Measurements from ENCODE around the gene MRPL54. TPM values are rescaled to one million over a fixed set of nuclear protein-coding genes. Genes with fewer than 3 reads are reported as not detected.

MRPL54 gene
- total and polyA plus RNA-seq, 5 donors from 2014 or later, result 98.0 to 208 (median 157) TPM

DNA sequence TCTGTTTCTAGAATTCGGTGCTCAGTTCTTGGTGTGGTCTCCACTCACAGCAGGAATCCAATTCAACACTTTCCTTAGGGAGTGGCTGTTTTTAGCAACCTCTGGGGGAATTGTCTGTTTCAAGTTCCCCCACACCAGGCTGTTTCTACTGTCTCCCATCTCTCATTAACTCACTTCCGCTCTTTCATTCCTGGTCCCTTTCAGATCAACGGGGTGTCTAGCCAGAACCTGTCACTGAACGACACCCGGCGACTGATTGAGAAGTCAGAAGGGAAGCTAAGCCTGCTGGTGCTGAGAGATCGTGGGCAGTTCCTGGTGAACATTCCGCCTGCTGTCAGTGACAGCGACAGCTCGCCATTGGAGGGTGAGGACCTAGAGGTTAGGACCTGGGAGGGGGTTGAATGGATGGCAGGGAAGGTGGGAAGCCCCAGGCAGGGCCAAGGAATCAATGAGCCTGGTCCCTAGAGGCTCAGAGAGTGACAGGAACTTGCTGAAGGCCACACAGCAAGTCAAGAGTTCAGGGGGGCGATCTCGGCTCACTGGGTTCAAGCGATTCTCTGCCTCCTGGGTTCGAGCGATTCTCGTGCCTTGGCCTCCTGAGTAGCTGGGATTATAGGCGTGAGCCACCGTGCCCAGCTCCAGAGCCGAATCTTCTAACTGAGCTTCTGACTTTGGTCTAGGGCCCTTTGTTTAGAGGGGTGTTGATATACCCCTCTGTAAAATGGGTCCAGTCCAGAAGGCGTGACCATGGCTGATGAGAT, 28.8 kb upstream of the MRPL54 start:
- no peaks in the 10 kb centered on the region for H3K27me3 Mint-ChIP-seq
- peaks cover 7% of the 10 kb centered on the region for H3K4me1 ChIP-seq (ENCODE audit: control insufficient read depth, insufficient read depth, low read length, poor library complexity, severe bottlenecking)
- ATAC-seq (ENCODE audit: low read depth in 2 of 2), result no peak
- H3K4me3 Mint-ChIP-seq, result peak overlapping the region in 2 of 4 donors; percentile 35 to 63
- peak overlapping the region in 1 of 3 donors; percentile 73 for H3K27ac Mint-ChIP-seq
- H3K27me3 ChIP-seq (ENCODE audit: control insufficient read depth, insufficient read depth, low read length), result no peaks in the 10 kb centered on the region
- DNase-seq, result no peak
- H3K9me3 Mint-ChIP-seq, result peaks cover 0 to 2% (median 0%) of the 10 kb centered on the region in 7 donors
- H3K36me3 Mint-ChIP-seq, result peaks cover 43% of the 10 kb centered on the region
- H3K4me3 ChIP-seq (ENCODE audit: low read depth, low read length), result no peak overlapping the region
- H3K9me3 ChIP-seq (ENCODE audit: control insufficient read depth in 2 of 2, low read length in 2 of 2), result no peaks in the 10 kb centered on the region
- H3K36me3 ChIP-seq (ENCODE audit: control insufficient read depth, insufficient read depth, low read length), result peaks cover 20% of the 10 kb centered on the region
- peaks cover 0 to 21% (median 12%) of the 10 kb centered on the region in 4 donors for H3K4me1 Mint-ChIP-seq
- no peak overlapping the region for H3K27ac ChIP-seq (ENCODE audit: insufficient read depth, low read length, poor library complexity, severe bottlenecking)

DNA sequence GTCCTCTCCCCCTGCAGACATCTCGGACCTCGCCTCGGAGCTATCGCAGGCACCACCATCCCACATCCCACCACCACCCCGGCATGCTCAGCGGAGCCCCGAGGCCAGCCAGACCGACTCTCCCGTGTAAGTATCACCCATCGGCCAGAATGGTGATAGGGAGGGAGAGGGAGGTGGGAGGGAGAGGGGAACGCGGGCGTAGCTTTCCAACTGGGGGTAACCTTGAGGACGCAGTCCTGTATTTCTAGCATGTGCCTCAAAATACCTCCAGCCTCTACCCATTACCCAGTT, 28.2 kb upstream of the MRPL54 start:
- peaks cover 40% of the 10 kb centered on the region for H3K36me3 Mint-ChIP-seq
- peaks cover 2 to 26% (median 15%) of the 10 kb centered on the region in 4 donors for H3K4me1 Mint-ChIP-seq
- peak overlapping the region in 1 of 4 donors; percentile 35 for H3K4me3 Mint-ChIP-seq
- no peak overlapping the region for H3K27ac Mint-ChIP-seq
- DNase-seq (no peak), ATAC-seq (ENCODE audit: low read depth in 2 of 2) (no peak)
- peaks cover 12% of the 10 kb centered on the region for H3K4me1 ChIP-seq (ENCODE audit: control insufficient read depth, insufficient read depth, low read length, poor library complexity, severe bottlenecking)
- H3K27me3 ChIP-seq (ENCODE audit: control insufficient read depth, insufficient read depth, low read length), result no peaks in the 10 kb centered on the region
- H3K9me3 ChIP-seq (ENCODE audit: control insufficient read depth in 2 of 2, low read length in 2 of 2), result no peaks in the 10 kb centered on the region
- no peak overlapping the region for H3K4me3 ChIP-seq (ENCODE audit: low read depth, low read length)
- peaks cover 20% of the 10 kb centered on the region for H3K36me3 ChIP-seq (ENCODE audit: control insufficient read depth, insufficient read depth, low read length)
- no peak overlapping the region for H3K27ac ChIP-seq (ENCODE audit: insufficient read depth, low read length, poor library complexity, severe bottlenecking)
- no peaks in the 10 kb centered on the region for H3K27me3 Mint-ChIP-seq
- H3K9me3 Mint-ChIP-seq, result peaks cover 0 to 2% (median 0%) of the 10 kb centered on the region in 7 donors

DNA sequence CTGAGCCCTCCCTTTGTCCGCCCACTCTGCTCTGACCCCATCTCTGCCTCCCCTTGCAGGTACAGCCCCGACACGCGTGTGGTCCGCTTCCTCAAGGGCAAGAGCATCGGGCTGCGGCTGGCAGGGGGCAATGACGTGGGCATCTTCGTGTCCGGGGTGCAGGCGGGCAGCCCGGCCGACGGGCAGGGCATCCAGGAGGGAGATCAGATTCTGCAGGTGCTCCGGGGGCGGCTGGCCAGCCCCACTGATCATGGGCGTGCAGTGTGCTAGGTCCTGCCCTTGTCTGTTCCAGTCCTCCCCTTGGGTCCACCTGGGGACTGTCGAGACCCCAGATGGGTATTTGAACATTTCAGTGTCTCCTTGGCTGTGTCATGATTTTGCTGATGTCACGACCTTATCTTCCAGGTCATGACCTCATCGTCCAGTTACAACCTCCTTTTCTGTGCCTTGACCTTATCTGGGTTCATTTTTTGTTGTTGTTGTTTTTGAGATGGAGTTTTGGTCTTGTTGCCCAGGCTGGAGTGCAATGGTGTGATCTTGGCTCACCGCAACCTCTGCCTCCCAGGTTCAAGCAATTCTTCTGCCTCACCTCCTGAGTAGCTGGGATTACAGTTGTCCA, 26.3 kb upstream of the MRPL54 start:
- peaks cover 7 to 34% (median 20%) of the 10 kb centered on the region in 4 donors for H3K4me1 Mint-ChIP-seq
- ATAC-seq (ENCODE audit: low read depth in 2 of 2) (no peak), DNase-seq (no peak)
- no peaks in the 10 kb centered on the region for H3K27me3 Mint-ChIP-seq
- no peaks in the 10 kb centered on the region for H3K9me3 ChIP-seq (ENCODE audit: control insufficient read depth in 2 of 2, low read length in 2 of 2)
- H3K4me1 ChIP-seq (ENCODE audit: control insufficient read depth, insufficient read depth, low read length, poor library complexity, severe bottlenecking), result peaks cover 24% of the 10 kb centered on the region
- no peak overlapping the region for H3K4me3 Mint-ChIP-seq
- H3K36me3 Mint-ChIP-seq, result peaks cover 43% of the 10 kb centered on the region
- H3K27ac ChIP-seq (ENCODE audit: insufficient read depth, low read length, poor library complexity, severe bottlenecking), result no peak overlapping the region
- H3K4me3 ChIP-seq (ENCODE audit: low read depth, low read length), result no peak overlapping the region
- H3K27me3 ChIP-seq (ENCODE audit: control insufficient read depth, insufficient read depth, low read length), result no peaks in the 10 kb centered on the region
- peaks cover 20% of the 10 kb centered on the region for H3K36me3 ChIP-seq (ENCODE audit: control insufficient read depth, insufficient read depth, low read length)
- peak overlapping the region in 2 of 3 donors; percentile 78 to 80 for H3K27ac Mint-ChIP-seq
- peaks cover 0 to 2% (median 0%) of the 10 kb centered on the region in 7 donors for H3K9me3 Mint-ChIP-seq

DNA sequence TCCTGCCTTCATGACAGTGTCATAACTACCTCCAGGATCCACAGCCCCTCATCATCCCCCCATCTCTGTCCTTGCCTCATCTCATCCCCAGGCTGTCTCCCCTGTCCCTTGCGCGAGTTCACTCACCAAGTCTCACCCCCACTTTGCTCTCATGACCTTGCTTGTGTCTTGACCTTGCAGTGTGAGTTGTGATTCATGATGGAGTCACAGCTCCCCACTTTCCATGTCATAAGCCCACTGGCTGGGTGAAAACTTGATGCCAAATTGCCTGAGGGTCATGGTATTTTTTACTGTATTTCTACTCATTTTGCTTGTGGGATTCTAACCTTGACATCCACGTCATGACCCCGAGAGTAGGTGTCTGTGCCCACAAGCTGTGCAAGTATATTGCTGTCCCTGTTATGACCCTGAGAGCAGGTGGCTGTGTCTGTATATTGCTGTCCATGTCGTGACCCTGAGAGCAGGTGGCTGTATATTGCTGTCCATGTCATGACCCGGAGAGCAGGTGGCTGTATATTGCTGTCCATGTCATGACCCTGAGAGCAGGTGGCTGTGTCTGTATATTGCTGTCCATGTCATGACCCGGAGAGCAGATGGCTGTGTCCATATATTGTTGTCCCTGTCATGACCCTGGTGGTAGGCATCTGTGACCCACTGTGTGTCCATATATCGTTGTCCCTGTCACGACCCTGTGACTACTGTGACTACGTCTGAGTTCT, 24.8 kb upstream of the MRPL54 start:
- H3K4me3 Mint-ChIP-seq, result peak overlapping the region in 1 of 4 donors; percentile 6
- Histone ChIP-seq H3K9me3 (ENCODE audit: control insufficient read depth in 2 of 2, low read length in 2 of 2) (no peaks in the 10 kb centered on the region), H3K4me1 (ENCODE audit: control insufficient read depth, insufficient read depth, low read length, poor library complexity, severe bottlenecking) (peaks cover 24% of the 10 kb centered on the region), H3K27ac (ENCODE audit: insufficient read depth, low read length, poor library complexity, severe bottlenecking) (no peak overlapping the region), H3K4me3 (ENCODE audit: low read depth, low read length) (no peak overlapping the region), H3K27me3 (ENCODE audit: control insufficient read depth, insufficient read depth, low read length) (no peaks in the 10 kb centered on the region), H3K36me3 (ENCODE audit: control insufficient read depth, insufficient read depth, low read length) (peaks cover 20% of the 10 kb centered on the region)
- peaks cover 7 to 34% (median 20%) of the 10 kb centered on the region in 4 donors for H3K4me1 Mint-ChIP-seq
- ATAC-seq (ENCODE audit: low read depth in 2 of 2) (no peak), DNase-seq (no peak)
- no peaks in the 10 kb centered on the region for H3K27me3 Mint-ChIP-seq
- peaks cover 0 to 2% (median 0%) of the 10 kb centered on the region in 7 donors for H3K9me3 Mint-ChIP-seq
- H3K27ac Mint-ChIP-seq, result peak overlapping the region; percentile 86 to 97 (median 88)
- peaks cover 36% of the 10 kb centered on the region for H3K36me3 Mint-ChIP-seq

DNA sequence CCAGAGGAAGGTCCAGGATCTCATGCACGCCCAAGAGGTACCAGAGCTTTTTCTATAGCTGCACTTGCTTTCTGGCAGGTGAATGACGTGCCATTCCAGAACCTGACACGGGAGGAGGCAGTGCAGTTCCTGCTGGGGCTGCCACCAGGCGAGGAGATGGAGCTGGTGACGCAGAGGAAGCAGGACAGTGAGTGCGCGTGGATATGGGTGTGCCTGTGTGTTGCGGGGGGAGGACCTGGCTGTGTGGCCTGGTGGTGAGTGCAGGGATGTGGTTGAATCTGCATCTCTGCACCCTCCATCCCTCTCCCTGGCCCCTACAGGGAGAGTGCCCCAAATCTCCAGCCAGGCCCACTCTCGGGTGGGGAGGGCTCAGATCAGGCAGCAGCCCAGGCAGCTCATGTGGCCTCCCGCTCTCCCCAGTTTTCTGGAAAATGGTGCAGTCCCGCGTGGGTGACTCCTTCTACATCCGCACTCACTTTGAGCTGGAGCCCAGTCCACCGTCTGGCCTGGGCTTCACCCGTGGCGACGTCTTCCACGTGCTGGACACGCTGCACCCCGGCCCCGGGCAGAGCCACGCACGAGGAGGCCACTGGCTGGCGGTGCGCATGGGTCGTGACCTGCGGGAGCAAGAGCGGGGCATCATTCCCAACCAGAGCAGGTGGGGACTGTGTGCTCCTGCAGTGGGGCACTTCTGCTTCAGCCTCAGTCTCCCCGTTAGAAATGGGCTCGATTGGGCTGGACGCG, 23.8 kb upstream of the MRPL54 start:
- Mint-ChIP-seq H3K27me3 (no peaks in the 10 kb centered on the region), H3K4me3 (peak overlapping the region; percentile 71 to 87 (median 74)), H3K27ac (peak overlapping the region; percentile 96 to 99 (median 97)), H3K36me3 (peaks cover 32% of the 10 kb centered on the region), H3K4me1 (peaks cover 7 to 34% (median 20%) of the 10 kb centered on the region in 4 donors), H3K9me3 (peaks cover 0 to 2% (median 0%) of the 10 kb centered on the region in 7 donors)
- ATAC-seq (ENCODE audit: low read depth in 2 of 2) (no peak), DNase-seq (peak in 1 of 3 donors; percentile 33)
- H3K36me3 ChIP-seq (ENCODE audit: control insufficient read depth, insufficient read depth, low read length), result peaks cover 20% of the 10 kb centered on the region
- H3K4me3 ChIP-seq (ENCODE audit: low read depth, low read length), result no peak overlapping the region
- no peaks in the 10 kb centered on the region for H3K9me3 ChIP-seq (ENCODE audit: control insufficient read depth in 2 of 2, low read length in 2 of 2)
- H3K27me3 ChIP-seq (ENCODE audit: control insufficient read depth, insufficient read depth, low read length), result no peaks in the 10 kb centered on the region
- peaks cover 24% of the 10 kb centered on the region for H3K4me1 ChIP-seq (ENCODE audit: control insufficient read depth, insufficient read depth, low read length, poor library complexity, severe bottlenecking)
- peak overlapping the region; percentile 60 for H3K27ac ChIP-seq (ENCODE audit: insufficient read depth, low read length, poor library complexity, severe bottlenecking)

DNA sequence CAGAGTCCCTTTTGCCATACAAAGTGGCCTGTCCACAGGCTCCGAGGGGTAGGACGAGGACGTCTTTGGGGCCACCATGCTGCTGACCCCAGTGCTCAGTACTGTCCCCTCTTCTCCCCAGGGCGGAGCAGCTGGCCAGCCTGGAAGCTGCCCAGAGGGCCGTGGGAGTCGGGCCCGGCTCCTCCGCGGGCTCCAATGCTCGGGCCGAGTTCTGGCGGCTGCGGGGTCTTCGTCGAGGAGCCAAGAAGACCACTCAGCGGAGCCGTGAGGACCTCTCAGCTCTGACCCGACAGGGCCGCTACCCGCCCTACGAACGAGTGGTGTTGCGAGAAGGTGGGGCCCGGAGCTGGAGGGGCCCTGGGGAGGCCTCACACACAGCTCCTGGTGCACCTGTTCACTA, 22.1 kb upstream of the MRPL54 start:
- no peak overlapping the region for H3K27ac ChIP-seq (ENCODE audit: insufficient read depth, low read length, poor library complexity, severe bottlenecking)
- no peak overlapping the region for H3K4me3 ChIP-seq (ENCODE audit: low read depth, low read length)
- Mint-ChIP-seq H3K27me3 (no peaks in the 10 kb centered on the region), H3K4me1 (peaks cover 7 to 34% (median 20%) of the 10 kb centered on the region in 4 donors), H3K9me3 (peaks cover 0 to 2% (median 0%) of the 10 kb centered on the region in 7 donors), H3K4me3 (no peak overlapping the region), H3K36me3 (peaks cover 29% of the 10 kb centered on the region), H3K27ac (no peak overlapping the region)
- no peaks in the 10 kb centered on the region for H3K9me3 ChIP-seq (ENCODE audit: control insufficient read depth in 2 of 2, low read length in 2 of 2)
- H3K36me3 ChIP-seq (ENCODE audit: control insufficient read depth, insufficient read depth, low read length), result peaks cover 15% of the 10 kb centered on the region
- no peak for DNase-seq
- no peak for ATAC-seq (ENCODE audit: low read depth in 2 of 2)
- H3K4me1 ChIP-seq (ENCODE audit: control insufficient read depth, insufficient read depth, low read length, poor library complexity, severe bottlenecking), result peaks cover 24% of the 10 kb centered on the region
- H3K27me3 ChIP-seq (ENCODE audit: control insufficient read depth, insufficient read depth, low read length), result no peaks in the 10 kb centered on the region

DNA sequence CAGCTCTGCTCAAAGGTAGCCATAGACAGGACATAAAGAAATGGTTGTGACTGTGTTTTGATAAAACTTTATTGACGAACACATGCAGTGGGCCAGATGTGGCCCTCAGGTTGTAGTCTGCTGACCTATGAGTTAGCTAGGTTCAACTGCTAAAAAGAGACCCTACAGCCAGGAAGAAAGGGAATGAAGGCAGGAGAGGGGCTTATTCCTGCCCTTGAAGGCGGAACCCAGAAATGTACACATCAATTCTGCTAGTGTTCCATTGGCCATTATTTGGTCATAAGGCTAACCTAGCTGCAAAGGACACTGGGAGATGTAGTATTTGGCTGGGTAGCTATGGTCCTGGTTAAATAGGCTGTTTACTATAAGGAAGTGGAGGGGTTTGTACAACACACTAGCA, 19.0 kb upstream of the MRPL54 start:
- no peak overlapping the region for H3K27ac ChIP-seq (ENCODE audit: insufficient read depth, low read length, poor library complexity, severe bottlenecking)
- peaks cover 7% of the 10 kb centered on the region for H3K36me3 Mint-ChIP-seq
- H3K36me3 ChIP-seq (ENCODE audit: control insufficient read depth, insufficient read depth, low read length), result no peaks in the 10 kb centered on the region
- H3K9me3 Mint-ChIP-seq, result no peaks in the 10 kb centered on the region
- peak overlapping the region in 1 of 3 donors; percentile 35 for H3K27ac Mint-ChIP-seq
- H3K27me3 Mint-ChIP-seq, result no peaks in the 10 kb centered on the region
- H3K27me3 ChIP-seq (ENCODE audit: control insufficient read depth, insufficient read depth, low read length), result no peaks in the 10 kb centered on the region
- ATAC-seq (ENCODE audit: low read depth in 2 of 2) (no peak), DNase-seq (peak in 1 of 3 donors; percentile 22)
- peaks cover 4 to 15% (median 10%) of the 10 kb centered on the region in 4 donors for H3K4me1 Mint-ChIP-seq
- no peaks in the 10 kb centered on the region for H3K9me3 ChIP-seq (ENCODE audit: control insufficient read depth in 2 of 2, low read length in 2 of 2)
- H3K4me3 Mint-ChIP-seq, result no peak overlapping the region
- H3K4me3 ChIP-seq (ENCODE audit: low read depth, low read length), result no peak overlapping the region
- H3K4me1 ChIP-seq (ENCODE audit: control insufficient read depth, insufficient read depth, low read length, poor library complexity, severe bottlenecking), result peaks cover 20% of the 10 kb centered on the region

Data from CD4-positive, CD25-positive, alpha-beta regulatory T cell (primary cell).